GM21576 (cell line): ENCODE results near the gene GABRD.
"Not testable (repeated sequence)": the region's sequence is repeated elsewhere in the genome, so short reads cannot be mapped to it uniquely, and the experiment has no call there.

Experiments
- ATAC-seq: cut with Tn5 transposase; IDR thresholded peaks from one replicate; pipeline ENCODE4 v1.9.1; 2021; ENCODE audit warnings: mild to moderate bottlenecking, moderate library complexity; ENCODE audit not compliant: unreplicated experiment

GABRD gene, protein sequence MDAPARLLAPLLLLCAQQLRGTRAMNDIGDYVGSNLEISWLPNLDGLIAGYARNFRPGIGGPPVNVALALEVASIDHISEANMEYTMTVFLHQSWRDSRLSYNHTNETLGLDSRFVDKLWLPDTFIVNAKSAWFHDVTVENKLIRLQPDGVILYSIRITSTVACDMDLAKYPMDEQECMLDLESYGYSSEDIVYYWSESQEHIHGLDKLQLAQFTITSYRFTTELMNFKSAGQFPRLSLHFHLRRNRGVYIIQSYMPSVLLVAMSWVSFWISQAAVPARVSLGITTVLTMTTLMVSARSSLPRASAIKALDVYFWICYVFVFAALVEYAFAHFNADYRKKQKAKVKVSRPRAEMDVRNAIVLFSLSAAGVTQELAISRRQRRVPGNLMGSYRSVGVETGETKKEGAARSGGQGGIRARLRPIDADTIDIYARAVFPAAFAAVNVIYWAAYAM

DNA sequence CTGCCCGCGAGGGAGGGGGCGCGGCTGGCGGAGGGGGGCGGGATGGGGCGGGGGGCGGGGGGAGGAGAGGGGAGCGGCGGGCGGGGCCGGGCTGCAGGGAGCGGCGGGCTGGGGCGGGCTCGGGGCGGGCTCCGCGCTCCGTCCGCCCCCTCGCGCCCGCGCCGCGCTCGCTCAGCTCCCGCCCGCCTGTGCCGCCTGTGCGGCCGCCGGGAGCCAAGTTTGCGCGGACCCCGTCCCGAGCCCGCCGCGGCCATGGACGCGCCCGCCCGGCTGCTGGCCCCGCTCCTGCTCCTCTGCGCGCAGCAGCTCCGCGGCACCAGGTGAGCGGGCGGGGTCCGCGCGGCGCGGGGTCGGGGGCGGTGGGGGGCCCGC, at the start of gene GABRD:
TSS of gene GABRD (plus strand) at position 174 of the 372 bp plus-strand sequence. CDS start at position 253, 79 bp downstream.
- ATAC-seq: no peak

DNA sequence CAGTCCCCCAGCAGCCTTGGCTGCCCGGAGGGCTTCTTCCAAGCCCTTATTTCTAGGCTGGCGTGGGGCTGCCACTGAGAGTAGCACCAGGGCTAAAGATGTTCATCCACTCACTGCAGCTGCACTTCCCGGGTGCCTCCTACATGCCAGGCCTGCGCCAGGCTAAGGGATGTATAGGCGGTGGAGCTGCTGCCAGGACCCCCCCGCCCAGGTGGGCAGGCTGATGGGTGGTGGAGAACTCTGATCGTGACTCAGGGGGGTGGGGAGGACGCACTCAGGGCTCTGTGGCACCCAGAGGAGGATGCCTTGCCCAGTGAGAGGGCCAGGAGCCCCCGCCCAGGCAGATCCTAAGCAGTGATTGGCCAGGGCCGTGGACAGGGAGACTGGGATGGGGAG, 49.6 kb upstream of the GABRD start:
- no peak for ATAC-seq

DNA sequence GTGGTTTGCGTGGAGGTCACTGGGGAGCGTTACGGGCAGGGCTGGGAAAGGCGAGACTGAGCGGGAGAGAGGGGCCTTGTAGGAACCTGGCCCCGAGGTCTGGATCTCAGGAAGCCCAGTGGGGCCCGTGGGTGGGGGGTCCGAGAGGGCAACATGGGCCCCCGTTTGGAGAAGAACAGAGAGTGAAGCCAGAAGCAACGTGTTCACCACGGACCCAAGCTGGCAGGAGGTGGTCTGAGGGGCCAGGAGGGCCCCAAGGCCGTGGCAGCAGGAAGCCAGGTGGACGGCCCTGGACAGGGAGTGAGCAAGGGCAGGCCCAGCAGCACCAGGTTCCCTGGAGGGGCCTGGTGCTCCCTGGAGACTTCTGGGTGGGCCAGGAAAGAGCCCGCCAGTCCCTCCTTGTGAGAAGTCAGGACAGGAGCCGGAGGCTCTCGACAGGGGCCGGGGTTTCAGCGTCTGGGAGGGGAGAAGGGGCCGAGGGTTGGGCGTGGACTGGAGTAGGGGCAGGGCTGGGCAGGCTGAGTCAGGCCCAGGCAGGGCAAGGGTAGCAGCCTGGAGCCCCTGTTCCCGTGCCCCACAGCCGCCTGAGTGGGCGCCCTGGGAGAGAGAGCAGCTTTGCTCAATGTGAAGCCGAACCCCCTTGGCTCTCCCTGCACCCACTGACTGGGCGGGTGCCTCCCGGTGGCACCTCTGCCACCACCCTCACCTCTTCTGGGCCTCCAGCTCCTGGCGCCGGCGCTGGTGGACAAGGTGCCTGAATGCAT, 49.0 kb upstream of the GABRD start:
- ATAC-seq: no peak

DNA sequence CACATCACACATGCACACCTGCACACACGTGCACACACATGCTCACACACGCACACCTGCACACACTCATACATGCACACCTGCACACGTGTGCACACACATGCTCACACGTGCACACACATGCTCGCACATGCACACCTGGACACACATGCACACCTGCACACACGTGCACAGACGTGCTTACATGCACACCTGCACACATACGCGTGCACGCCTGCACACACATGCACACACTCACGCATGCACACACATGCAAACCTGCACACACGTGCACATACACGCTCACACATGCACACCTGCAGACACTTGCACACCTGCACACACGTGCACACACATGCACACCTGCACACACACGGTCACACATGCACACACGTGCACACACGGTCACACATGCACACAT, 48.1 kb upstream of the GABRD start:
- ATAC-seq: no peak

DNA sequence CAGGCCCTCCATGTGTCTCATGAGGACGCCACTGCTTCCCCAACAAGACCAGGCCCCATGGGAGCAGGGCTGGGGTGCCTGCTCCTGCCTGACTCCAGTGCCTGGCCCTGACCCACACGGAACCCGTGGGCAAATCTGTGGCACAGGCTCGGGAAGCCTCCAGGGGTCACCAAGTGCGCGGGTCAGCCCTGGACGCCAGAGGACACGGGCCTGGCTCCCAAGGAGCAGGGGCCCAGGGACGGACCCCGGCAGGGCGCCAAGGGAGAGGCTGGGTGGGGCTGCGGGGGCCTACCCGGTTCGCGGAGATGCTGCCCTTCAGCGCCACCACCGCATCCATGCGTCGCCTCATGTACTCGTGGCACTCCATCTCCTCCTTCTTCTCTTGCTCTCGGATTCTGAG, 47.5 kb upstream of the GABRD start:
- ATAC-seq: no peak

DNA sequence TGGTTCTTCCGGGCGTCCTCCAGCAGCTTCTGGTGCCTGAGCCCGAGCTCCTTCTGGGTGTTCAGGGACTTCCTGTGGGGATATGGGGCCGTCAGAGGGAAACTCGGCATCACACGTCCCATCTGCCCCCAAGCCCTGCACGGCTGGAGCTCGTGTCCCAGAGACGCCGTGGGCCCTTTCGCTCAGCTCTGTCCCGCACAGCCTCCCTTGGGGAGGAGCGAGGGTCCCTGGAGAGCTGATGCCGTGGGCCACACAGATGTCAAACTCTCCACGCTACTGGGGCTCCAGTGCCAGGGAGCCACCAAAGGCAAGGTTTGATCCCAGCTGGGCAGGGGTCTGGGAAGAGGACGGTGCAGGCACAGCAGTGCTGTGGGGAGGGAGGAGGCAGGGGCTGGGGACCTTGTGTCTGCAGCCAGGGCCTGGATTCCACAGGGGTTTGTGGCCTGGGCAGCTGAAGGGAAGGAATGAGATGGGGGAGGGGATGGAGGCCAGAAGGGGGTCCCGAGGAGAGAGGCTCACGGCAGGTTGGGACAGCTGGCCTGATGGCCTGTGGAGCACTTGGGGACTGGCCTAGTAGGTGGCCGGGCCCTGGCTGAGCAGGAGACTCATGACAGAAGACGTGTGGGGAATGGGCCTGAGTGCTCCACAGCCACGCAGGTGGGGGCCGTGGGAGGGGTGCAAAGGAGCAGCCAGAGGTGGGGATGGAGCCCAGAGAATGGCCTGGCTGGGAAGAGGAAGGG, 46.0 kb upstream of the GABRD start:
- ATAC-seq: no peak

DNA sequence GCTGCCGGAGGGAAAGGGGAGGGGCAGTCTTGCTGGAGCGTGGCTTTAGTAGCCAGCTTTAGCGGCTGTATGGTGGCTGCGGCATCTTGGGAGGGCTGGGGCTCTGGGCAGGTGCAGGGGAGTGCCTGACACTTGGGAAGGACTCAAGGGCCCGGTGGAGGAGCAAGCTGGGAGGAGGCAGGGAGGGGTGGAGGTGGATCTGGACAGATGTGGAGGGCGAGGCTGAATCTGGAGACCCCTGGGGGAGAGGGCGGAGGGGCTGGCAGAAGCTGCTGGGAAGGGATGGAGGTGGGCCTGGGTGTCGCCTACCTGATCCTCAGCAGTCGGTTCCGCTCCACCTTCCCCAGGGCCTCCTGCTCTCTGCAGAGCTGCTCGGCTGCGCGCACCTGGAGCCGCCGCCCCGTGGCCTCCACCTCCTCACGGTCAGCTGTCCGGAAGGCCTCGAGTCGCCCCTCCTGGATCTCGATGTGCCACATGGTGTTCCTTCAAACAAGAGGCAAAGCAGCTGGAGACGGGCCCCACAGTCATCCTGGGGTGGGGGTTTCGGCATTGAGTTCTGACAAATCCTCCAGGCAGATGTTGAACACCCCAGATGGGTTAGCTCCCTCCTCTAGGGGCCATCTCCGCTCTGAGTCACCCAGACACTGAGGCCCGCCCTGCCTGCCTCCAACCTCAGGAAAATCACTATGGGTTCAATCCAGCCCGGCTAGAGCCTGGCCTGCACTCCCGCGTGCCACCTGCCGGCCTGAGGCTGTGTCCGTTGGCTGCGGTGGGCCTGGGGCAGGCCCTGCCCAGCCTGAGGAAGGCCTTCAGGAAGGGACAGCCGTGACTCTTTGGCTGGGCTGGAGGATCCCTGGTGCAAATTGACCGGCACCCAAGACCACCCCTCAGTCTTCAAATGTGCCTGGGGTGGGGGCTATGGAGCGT, 45.2 kb upstream of the GABRD start:
- ATAC-seq: no peak

DNA sequence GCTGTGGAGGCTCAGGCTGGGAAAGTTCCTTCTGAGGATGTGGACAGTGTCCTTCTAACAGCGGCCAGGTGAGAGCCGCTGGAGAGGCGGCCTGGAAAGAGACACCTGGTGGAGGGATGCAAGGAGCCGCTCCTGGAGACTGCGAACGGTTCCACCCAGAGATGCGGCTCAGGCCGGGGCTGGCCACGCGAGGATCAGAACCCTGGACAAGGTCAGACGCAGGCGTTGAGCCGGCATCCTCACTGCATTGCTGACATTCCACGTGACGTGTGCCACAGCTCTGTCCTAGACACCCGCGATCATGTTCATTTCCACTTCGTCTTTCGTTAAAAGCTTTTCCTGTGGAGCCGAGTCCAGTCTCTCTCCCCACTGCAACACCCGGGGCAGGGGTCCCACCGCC, 44.3 kb upstream of the GABRD start:
- ATAC-seq: no peak

DNA sequence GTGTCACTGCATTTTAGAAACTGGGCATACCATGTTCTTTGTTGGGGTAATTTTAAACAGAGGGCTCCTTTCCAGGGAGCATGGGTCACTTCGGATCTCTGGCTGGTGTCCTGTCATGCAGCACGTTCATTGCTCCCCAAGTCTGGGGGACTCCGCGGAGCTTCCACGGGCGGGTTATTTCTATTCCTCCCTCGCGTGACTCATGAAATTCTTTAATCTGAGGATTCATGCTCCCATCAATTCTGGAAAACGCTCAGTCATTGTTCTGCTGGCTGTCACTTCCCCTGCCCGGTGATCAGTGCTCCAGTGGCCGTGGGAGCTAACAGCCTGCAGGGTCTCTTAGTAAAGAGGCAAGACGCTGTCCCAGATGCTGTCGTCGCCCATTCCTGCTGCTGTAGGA, 43.6 kb upstream of the GABRD start:
- ATAC-seq: no peak

DNA sequence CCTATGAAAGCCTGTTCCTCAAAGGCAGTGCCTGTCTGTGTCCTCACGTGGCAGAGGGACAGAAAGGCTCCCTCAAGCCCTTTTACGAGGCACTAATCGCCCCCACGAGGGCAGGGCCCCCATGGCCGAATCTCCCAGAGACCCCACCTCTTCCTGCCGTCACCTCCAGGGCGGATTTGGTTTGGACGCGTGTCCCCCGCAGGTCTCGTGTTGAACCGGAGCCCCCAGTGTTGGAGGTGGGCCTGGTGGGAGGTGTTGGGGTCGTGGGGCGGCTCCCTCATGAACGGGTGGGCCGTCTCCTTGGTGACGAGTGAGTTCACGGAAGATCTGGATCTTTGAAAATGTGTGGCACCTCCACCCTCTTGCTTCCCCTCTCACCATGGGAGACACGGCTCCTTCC, 43.1 kb upstream of the GABRD start:
- ATAC-seq: no peak

DNA sequence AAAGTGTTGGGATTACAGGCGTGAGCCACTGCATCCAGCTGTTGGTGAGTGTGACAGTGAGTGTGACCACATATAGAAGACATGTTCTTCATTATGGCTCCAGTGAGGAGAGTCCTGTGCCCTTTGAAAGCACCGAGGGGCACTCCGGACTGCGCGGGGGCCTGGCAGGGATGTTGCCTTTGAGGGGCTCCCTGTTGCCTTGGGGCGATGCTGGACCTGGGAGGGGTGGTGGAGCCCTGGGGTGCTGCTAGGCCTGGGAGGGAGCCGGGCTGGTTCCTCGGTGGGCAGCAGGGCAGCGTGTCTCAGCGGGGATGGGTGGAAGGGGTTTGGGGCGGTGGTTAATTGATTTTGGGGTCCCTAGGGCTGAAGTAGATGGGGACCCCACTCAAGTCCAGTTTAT, 41.0 kb upstream of the GABRD start:
- no peak for ATAC-seq

DNA sequence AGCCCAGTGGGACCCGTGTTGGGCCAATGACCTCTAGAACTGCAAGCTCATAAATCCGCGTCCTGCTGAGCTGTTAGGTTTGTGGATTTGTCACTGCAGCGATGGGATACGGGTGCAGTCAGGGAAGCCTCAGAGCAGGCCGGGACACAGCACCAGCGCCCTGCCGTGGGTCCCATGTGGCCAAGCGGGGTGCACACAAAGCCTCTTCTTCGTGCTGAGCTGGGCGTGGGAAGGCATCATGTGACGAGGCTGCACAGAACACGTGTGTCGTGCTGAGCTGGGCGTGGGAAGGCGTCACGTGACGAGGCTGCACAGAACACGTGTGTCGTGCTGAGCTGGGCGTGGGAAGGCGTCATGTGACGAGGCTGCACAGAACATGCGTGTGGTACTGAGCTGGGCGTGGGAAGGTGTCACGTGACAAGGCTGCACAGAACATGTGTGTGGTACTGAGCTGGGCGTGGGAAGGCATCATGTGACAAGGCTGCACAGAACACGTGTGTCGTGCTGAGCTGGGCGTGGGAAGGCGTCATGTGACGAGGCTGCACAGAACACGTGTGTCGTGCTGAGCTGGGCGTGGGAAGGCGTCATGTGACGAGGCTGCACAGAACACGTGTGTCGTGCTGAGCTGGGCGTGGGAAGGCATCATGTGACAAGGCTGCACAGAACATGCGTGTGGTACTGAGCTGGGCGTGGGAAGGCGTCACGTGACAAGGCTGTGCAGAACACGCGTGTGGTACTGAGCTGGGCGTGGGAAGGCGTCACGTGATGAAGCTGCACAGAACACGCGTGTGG, 40.3 kb upstream of the GABRD start:
- ATAC-seq: not testable (repeated sequence)

DNA sequence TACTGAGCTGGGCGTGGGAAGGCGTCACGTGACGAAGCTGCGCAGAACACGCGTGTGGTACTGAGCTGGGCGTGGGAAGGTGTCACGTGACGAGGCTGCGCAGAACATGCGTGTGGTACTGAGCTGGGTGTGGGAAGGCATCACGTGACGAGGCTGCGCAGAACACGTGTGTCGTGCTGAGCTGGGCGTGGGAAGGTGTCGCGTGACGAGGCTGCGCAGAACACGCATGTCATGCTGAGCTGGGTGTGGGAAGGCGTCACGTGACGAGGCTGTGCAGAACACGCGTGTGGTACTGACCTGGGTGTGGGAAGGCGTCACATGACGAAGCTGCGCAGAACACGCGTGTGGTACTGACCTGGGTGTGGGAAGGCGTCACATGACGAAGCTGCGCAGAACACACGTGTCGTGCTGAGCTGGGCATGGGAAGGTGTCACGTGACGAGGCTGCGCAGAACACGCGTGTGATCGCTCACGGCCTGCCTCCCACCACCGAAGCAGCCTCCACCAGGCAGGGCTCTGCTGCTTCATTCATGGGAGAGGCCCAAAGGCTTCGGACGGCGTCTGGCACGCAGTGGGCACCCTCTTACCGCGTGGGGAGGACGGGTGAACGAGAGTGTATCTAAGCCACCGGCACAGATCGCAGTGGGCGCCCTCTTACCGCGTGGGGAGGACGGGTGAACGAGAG, 39.5 kb upstream of the GABRD start:
- ATAC-seq: no peak

DNA sequence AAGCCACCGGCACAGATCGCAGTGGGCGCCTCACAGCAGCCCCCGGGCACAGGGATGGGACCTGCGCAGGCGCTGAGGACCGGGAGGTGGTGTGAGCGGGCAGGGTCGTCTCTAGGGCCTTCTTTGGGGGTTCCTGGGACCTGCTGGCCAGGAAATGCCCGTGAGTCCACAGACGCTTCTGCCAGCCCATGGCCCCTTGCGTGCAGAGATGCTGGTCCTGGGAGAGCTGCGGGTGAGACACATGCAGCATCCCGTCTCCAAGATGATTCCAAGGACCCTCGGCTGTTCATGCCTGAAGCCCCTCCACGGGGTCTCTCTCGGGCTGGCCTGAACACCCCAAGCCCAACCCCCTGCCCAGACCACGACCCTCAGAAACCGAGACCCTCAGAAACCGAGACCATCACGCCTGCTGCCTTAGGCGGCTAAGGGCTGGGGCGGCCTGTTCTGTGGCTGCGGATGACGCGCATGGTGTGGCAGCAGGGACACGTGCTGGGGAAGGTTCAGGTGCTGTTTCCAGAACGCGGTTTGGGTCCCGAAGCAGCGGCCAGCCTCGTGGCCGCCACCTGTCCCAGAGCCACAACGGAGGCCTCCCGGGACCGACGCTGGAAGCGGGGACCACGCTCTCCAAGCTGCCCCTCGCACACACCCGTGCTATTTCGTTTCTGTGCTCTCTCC, 38.5 kb upstream of the GABRD start:
- no peak for ATAC-seq

DNA sequence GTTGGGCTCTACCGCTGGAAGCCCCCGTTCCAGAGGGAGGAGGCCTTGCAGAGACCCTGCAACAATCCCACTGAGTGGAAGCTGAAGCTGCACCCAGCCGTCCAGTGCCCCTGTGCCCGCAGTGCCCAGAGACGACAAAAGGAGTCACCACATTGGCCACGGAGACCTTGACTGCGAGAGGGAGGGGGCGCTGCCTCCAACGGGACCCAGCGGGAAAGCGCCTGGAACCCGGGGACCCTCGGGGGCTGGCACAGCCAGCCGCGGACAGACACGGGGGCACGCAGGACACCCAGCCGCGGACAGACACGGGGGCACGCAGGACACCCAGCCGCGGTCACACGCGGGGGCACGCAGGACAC, 38.0 kb upstream of the GABRD start:
- no peak for ATAC-seq

DNA sequence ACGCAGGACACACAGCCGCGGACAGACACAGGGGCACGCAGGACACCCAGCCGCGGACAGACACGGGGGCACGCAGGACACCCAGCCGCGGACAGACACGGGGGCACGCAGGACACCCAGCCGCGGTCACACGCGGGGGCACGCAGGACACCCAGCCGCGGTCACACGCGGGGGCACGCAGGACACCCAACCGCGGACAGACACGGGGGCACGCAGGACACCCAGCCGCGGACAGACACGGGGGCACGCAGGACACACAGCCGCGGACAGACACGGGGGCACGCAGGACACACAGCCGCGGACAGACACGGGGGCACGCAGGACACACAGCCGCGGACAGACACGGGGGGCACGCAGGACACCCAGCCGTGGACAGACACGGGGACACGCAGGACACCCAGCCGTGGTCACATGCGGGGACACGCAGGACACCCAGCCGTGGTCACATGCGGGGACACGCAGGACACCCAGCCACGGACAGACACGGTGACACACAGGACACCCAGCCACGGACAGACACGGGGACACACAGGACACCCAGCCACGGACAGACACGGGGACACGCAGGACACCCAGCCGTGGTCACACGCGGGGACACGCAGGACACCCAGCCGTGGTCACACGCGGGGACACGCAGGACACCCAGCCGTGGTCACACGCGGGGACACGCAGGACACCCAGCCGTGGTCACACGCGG, 37.4 kb upstream of the GABRD start:
- not testable (repeated sequence) for ATAC-seq

DNA sequence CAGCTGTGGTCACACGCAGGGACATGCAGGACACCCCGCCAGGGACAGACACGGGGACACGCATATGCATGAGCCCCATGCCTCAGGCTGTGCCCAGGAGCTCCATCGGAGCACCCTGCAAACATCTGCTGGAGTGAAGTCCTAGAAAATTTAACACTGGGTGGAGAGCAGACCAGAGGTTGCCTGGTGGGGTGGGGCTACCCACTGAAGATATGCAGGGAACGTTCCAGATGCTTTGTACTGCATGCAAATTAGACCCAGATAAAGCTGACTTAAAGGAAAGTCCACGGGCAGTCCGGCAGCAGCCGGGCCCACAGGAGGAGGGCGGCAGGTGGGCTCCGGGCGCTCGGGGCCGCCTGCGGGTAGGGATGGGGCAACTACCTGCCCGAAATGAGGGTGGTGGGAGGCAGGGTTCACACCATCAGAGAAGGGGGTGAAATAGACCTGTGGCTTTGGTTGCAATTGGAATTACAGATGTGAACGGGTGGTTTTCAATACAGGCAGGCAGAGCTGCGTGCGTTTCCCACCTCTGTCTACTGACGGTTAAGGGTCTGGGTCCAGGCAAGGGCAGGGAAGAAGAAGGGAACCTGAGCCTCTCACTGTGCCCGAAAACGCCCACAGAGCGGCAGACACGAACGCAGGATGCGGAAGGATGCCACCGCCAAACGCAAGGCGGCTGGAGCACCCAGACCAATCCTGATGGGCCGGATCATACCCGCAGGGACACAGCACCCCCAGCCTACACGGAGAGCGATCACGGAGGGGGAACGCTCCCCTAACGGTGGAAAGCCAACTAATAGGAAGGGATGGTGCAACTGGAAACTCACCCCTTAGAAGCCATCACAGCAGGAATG, 36.5 kb upstream of the GABRD start:
- ATAC-seq: no peak
